AG04450 (cell line): ENCODE data around the gene NPAS3. TPM values are rescaled to one million over a fixed set of nuclear protein-coding genes. Genes with fewer than 3 reads are reported as not detected.

ENCODE experiments used
- CTCF ChIA-PET: fragments of 300-600, 350-600 bp; formaldehyde crosslinking; extraction: SDS; loops from one replicate; lab custom pipeline; 2022; ENCODE audit warnings: antibody characterized with exemption, inconsistent platforms; lab: Charles Lee
- POLR2A ChIA-PET: fragments of 350-600 bp; formaldehyde crosslinking; extraction: SDS; loops from one replicate; lab custom pipeline; 2021; ENCODE audit warnings: antibody characterized with exemption, inconsistent platforms; lab: Yijun Ruan, JAX
- DNase-seq: peaks from one replicate; pipeline ENCODE4 v3.0.0-alpha.2; 2011; ENCODE audit warnings: low read depth, low spot score
- H3K27ac ChIP-seq: one replicate; pipeline ENCODE4 v1.5.1; 2012; ENCODE audit warnings: low read depth, low read length, control low read depth
- H3K27me3 ChIP-seq: one replicate; pipeline ENCODE4 v1.6.0; 2012; ENCODE audit warnings: low read length; ENCODE audit not compliant: control insufficient read depth, insufficient read depth
- H3K4me3 ChIP-seq: 2 replicates; pipeline ENCODE4 v1.5.1; 2011; ENCODE audit warnings: mild to moderate bottlenecking, low read depth, low read length, control low read depth
- H3K9me3 ChIP-seq: 2 replicates; pipeline ENCODE4 v1.5.1; 2012; ENCODE audit warnings: low read length; ENCODE audit not compliant: control insufficient read depth, insufficient read depth
- CTCF ChIP-seq: IDR thresholded peaks from 2 replicates; pipeline ENCODE4 v1.5.1; 2011; ENCODE audit warnings: low read depth, low read length, control low read depth, inconsistent platforms
- polyA plus RNA-seq: library from polyadenylated mRNA; depleted of rRNA; stranded (reverse); fragments of >200 nt; gene quantifications from 2 replicates; pipeline ENCODE4 v1.2.3, GENCODE V29; 2011

Gene NPAS3
- polyA plus RNA-seq, 1 experiment: not detected

- no peak for DNase-seq
- ChIA-PET CTCF (no interaction called here), POLR2A (no interaction called here)
Measured at GRCh38 chr14:33103966-33104365, 165.3 kb downstream of the NPAS3 start.

GRCh38 chr14:33110737-33111443, 172.2 kb downstream of the NPAS3 start:
- Histone ChIP-seq H3K27me3 (no peaks in the 10 kb centered on the region), H3K27ac (no peak overlapping the region), H3K4me3 (no peak overlapping the region), H3K9me3 (no peaks in the 10 kb centered on the region; the same call in 1 of the 2 replicates)
- no peak for DNase-seq
- ChIA-PET CTCF (no interaction called here), POLR2A (no interaction called here)
- no peak for TF ChIP-seq CTCF

More at GRCh38 chr14:33103966-33104365, 165.3 kb downstream of the NPAS3 start:
- H3K27me3 ChIP-seq: no peaks in the 10 kb centered on the region
- H3K4me3 ChIP-seq: no peak overlapping the region
- H3K27ac ChIP-seq: no peak overlapping the region
- no peaks in the 10 kb centered on the region for H3K9me3 ChIP-seq
- no peak for TF ChIP-seq CTCF

- no peak for DNase-seq
- H3K27ac ChIP-seq: no peak overlapping the region
- no peak overlapping the region for H3K4me3 ChIP-seq
- no peaks in the 10 kb centered on the region; the same call in 1 of the 2 replicates for H3K9me3 ChIP-seq
- no peak for TF ChIP-seq CTCF
- H3K27me3 ChIP-seq: no peaks in the 10 kb centered on the region
- POLR2A ChIA-PET: no interaction called here
- CTCF ChIA-PET: no interaction called here
Measured at GRCh38 chr14:33114331-33114730, 175.7 kb downstream of the NPAS3 start.

GRCh38 chr14:33118668-33119067, 180.0 kb downstream of the NPAS3 start:
- H3K27ac ChIP-seq: no peak overlapping the region
- no peak overlapping the region for H3K4me3 ChIP-seq
- no peak for TF ChIP-seq CTCF
- no peaks in the 10 kb centered on the region for H3K9me3 ChIP-seq
- CTCF ChIA-PET: no interaction called here
- H3K27me3 ChIP-seq: no peaks in the 10 kb centered on the region
- DNase-seq: no peak
- POLR2A ChIA-PET: no interaction called here

- ChIA-PET POLR2A (no interaction called here), CTCF (no interaction called here)
- no peak overlapping the region for H3K4me3 ChIP-seq
Measured at GRCh38 chr14:33120341-33120740, 181.7 kb downstream of the NPAS3 start.

More at GRCh38 chr14:33120341-33120740, 181.7 kb downstream of the NPAS3 start:
- H3K9me3 ChIP-seq: no peaks in the 10 kb centered on the region
- TF ChIP-seq CTCF: no peak
- no peak overlapping the region for H3K27ac ChIP-seq
- DNase-seq: no peak
- no peaks in the 10 kb centered on the region for H3K27me3 ChIP-seq
